Adrenal gland (tissue), 5 donors: ENCODE results near the gene IKZF5.

Experiments
- CTCF ChIP-seq, 6 experiments: fragments of 450-650 bp in 4 of 6; fragments of 200-600 bp in 2 of 6; sonication (generic) in 1 of 6; IDR thresholded peaks; 1 replicate in 5 of 6; 2 replicates in 1 of 6; pipeline versions ENCODE4 v1.5.1 to v1.8.0; 2016 to 2021; ENCODE audit warnings: antibody characterized with exemption in 6 of 6, mild to moderate bottlenecking in 2 of 6, moderate library complexity in 1 of 6
- POLR2A ChIP-seq, 2 donors: fragments of 450-650 bp; IDR thresholded peaks; one replicate each; pipeline ENCODE4 v1.6.1; 2017; ENCODE audit warnings: antibody characterized with exemption in 2 of 2, mild to moderate bottlenecking in 2 of 2, moderate library complexity in 1 of 2
- donor health status: DM: no; HTN: no; CAD: no.

DNA sequence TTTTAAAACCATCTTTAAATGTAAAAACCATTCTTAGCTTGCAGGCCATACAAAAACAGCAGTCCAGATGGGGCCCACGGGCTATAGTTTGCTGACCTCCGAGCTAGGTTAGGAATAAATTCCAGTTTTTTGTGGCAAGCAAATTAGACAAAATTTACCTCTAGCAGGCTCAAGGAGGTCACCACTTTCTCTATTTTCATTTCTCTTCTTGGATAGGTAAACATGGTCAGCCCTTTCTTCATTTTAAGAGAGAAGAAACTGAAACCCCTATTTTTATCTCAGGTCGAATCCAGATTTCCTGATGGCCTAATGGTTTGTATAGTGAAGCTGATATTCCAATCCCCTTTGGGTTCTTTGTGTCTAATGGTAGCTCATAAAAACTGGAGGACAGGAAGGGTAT lies 10.7 kb downstream of the IKZF5 start:
- no peak for TF ChIP-seq CTCF (IDR thresholded peaks at IDR 0.05)
- TF ChIP-seq POLR2A (IDR thresholded peaks at IDR 0.05): no peak
